ENCODE data around the gene HAAO. TPM values are rescaled to one million over a fixed set of nuclear protein-coding genes. Genes with fewer than 3 reads are reported as not detected.

HAAO gene
- total RNA-seq, 4 donors from 2014 or later, result 6.0 to 19.1 (median 9.8) TPM

DNA sequence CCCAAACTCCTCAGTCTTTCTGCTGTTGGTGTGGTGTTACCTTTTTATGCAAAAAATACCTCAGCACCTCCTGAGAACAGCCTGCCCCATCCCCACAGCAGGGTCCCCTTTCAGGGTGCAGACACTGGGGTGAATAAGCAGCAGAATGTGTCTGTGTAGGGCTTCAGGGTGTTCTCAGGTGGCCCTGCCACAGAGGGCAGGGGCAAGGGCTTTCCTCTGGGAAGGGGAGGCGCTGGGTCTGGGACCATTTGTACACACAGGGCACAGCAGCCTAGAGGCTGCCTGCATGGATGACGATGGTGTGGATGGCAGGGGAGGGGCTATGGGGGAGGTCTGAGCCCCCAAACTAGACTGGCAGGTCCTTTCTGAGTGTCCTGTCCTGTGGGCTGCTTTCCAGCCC lies 2.6 kb downstream of the HAAO start:
- Histone ChIP-seq H3K36me3 (no peaks in the 10 kb centered on the region), H3K4me1 (peaks cover 0 to 49% (median 8%) of the 10 kb centered on the region in 3 donors), H3K27me3 (no peaks in the 10 kb centered on the region), H3K9me3 (no peaks in the 10 kb centered on the region), H3K27ac (no peak overlapping the region), H3K4me3 (no peak overlapping the region)
- no peak for ATAC-seq
- TF ChIP-seq EP300 (IDR thresholded peaks at IDR 0.05) (no peak), CTCF (IDR thresholded peaks at IDR 0.05) (no peak), POLR2A (IDR thresholded peaks at IDR 0.05) (no peak), POLR2AphosphoS5 (IDR thresholded peaks at IDR 0.05) (no peak)
- no CpG with 5 or more reads among the region's 2 CpGs for WGBS, 2 donors (ENCODE audit: low coverage in 1 of 2)

DNA sequence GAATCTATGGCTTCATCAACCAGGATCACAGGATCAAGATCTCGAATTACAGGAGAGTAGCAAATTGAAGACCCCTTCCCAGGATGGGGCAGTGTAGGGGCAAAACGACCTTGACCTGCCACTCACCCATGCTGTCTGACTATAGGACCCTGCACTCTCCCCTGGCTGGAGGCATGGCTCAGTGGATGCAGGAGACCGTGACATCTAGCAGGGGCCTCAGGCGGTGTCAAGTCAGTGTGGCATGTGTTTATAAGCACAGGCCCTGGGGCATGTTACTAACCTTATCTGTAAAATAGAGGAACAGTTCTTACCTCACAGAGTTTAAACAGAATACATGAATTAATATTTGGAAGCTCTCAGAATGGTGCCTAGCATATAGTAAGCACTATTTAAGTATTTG lies 3.5 kb downstream of the HAAO start:
- H3K27ac ChIP-seq, result no peak overlapping the region
- H3K4me3 ChIP-seq, result no peak overlapping the region
- TF ChIP-seq CTCF (IDR thresholded peaks at IDR 0.05) (no peak), EP300 (IDR thresholded peaks at IDR 0.05) (no peak), POLR2A (IDR thresholded peaks at IDR 0.05) (no peak), POLR2AphosphoS5 (IDR thresholded peaks at IDR 0.05) (no peak)
- no peaks in the 10 kb centered on the region for H3K9me3 ChIP-seq
- H3K4me1 ChIP-seq, result peaks cover 0 to 40% (median 8%) of the 10 kb centered on the region in 3 donors
- 86% methylated on average over 4 of the region's 4 CpGs; no CpG with 5 or more reads in 1 of the 2 donors for WGBS, 2 donors (ENCODE audit: low coverage in 1 of 2)
- no peaks in the 10 kb centered on the region for H3K27me3 ChIP-seq
- H3K36me3 ChIP-seq, result no peaks in the 10 kb centered on the region
- no peak for ATAC-seq

GRCh38 chr2:42788478-42788793 lies 3.9 kb downstream of the HAAO start:
- no peak for ATAC-seq
- WGBS, 2 donors (ENCODE audit: low coverage in 1 of 2), result 50 to 100% methylated on average over 2 of the region's 9 CpGs
- no peaks in the 10 kb centered on the region for H3K9me3 ChIP-seq
- no peak overlapping the region for H3K27ac ChIP-seq
- H3K36me3 ChIP-seq, result peaks cover 0 to 3% of the 10 kb centered on the region in 2 donors
- no peaks in the 10 kb centered on the region for H3K27me3 ChIP-seq
- no peak overlapping the region for H3K4me3 ChIP-seq
- peaks cover 0 to 38% (median 8%) of the 10 kb centered on the region in 3 donors for H3K4me1 ChIP-seq
- no peak for TF ChIP-seq EP300 (IDR thresholded peaks at IDR 0.05)
- TF ChIP-seq POLR2A (IDR thresholded peaks at IDR 0.05), result no peak
- no peak for TF ChIP-seq CTCF (IDR thresholded peaks at IDR 0.05)
- no peak for TF ChIP-seq POLR2AphosphoS5 (IDR thresholded peaks at IDR 0.05)

DNA sequence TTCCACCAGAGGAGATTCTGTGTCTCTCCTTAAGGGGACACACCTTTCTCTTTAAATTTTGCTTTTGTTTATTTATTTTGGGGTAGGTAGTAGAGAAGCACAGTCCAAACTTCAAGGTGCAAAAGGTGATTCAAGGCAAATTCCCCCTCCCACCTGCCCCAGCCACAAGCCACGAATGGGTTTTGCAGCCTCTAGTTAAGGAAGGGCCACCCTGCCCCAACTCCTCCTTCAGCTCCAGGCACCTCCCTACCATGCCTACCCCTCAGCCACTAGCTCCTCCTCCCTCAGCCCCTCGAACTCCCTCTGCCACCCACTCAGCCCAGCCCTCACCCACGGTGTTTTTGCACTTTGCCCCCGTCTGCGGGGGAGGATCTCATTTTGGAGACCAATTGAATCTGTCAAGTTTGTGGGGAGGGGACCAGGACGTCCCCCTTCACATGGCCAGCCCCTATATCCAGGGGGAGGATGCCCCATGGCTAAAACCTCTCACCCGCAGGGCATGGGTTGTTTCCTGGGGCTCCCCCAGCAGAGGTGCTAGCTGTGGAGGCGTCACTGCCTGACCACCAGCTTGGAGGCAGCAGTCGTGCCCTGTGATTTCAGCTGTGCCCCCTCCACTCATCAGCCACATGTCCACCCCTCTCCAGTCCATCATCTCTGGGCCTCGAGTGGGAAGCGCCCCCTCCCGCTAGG lies 4.5 kb downstream of the HAAO start:
- H3K27ac ChIP-seq, result no peak overlapping the region
- TF ChIP-seq POLR2A (IDR thresholded peaks at IDR 0.05) (no peak), EP300 (IDR thresholded peaks at IDR 0.05) (no peak), CTCF (IDR thresholded peaks at IDR 0.05) (no peak), POLR2AphosphoS5 (IDR thresholded peaks at IDR 0.05) (no peak)
- peaks cover 0 to 8% of the 10 kb centered on the region in 2 donors for H3K36me3 ChIP-seq
- no peaks in the 10 kb centered on the region for H3K27me3 ChIP-seq
- peaks cover 0 to 33% (median 8%) of the 10 kb centered on the region in 3 donors for H3K4me1 ChIP-seq
- H3K4me3 ChIP-seq, result no peak overlapping the region
- ATAC-seq, result no peak
- H3K9me3 ChIP-seq, result no peaks in the 10 kb centered on the region
- WGBS, 2 donors (ENCODE audit: low coverage in 1 of 2), result 83 to 91% methylated on average over 5 to 6 of the region's 12 CpGs

- Histone ChIP-seq H3K36me3 (peaks cover 0 to 14% of the 10 kb centered on the region in 2 donors), H3K4me1 (peaks cover 0 to 28% (median 8%) of the 10 kb centered on the region in 3 donors), H3K4me3 (no peak overlapping the region), H3K9me3 (no peaks in the 10 kb centered on the region), H3K27ac (no peak overlapping the region), H3K27me3 (no peaks in the 10 kb centered on the region)
- 100% methylated on average over 1 of the region's 3 CpGs; no CpG with 5 or more reads in 1 of the 2 donors for WGBS, 2 donors (ENCODE audit: low coverage in 1 of 2)
- no peak for ATAC-seq
- TF ChIP-seq CTCF (IDR thresholded peaks at IDR 0.05) (no peak), POLR2AphosphoS5 (IDR thresholded peaks at IDR 0.05) (no peak), EP300 (IDR thresholded peaks at IDR 0.05) (no peak)
Observed at GRCh38 chr2:42787424-42787787, 5.0 kb downstream of the HAAO start.
